HK-2 (cell line): Measurements from ENCODE around the gene SCN5A.

Experiments used
- DNase-seq: peaks from one replicate; pipeline ENCODE4 v3.0.0-alpha.2; 2018; ENCODE audit not compliant: unreplicated experiment

SCN5A gene

GRCh38 chr3:38622336-38622735 lies 27.2 kb downstream of the SCN5A start:
- DNase-seq: no peak

GRCh38 chr3:38620236-38620635 lies 29.3 kb downstream of the SCN5A start:
- no peak for DNase-seq

DNA sequence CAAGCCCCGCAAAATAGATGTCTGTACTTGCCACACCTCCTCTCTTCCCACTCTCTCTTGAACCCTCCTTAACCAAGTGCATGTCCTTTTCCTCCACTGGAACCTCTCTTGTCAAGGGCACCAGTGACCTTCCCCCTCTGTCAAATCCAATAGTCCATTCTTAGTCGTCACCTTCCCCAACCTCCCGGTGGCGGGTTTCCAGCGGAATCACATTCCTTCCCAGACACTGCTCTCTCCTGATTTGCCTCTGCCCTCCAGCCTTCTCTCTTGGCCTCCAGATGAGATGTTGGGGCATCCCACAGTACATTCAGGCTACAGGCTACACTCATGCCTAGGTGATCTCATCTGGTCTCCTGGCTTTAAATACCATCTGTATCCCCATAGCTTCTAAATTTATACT lies 31.1 kb downstream of the SCN5A start:
- no peak for DNase-seq

- no peak for DNase-seq
Measured at GRCh38 chr3:38617586-38617985, 31.9 kb downstream of the SCN5A start.

GRCh38 chr3:38617137-38617536 lies 32.4 kb downstream of the SCN5A start:
- no peak for DNase-seq

GRCh38 chr3:38616658-38617057 lies 32.8 kb downstream of the SCN5A start:
- DNase-seq: no peak

DNA sequence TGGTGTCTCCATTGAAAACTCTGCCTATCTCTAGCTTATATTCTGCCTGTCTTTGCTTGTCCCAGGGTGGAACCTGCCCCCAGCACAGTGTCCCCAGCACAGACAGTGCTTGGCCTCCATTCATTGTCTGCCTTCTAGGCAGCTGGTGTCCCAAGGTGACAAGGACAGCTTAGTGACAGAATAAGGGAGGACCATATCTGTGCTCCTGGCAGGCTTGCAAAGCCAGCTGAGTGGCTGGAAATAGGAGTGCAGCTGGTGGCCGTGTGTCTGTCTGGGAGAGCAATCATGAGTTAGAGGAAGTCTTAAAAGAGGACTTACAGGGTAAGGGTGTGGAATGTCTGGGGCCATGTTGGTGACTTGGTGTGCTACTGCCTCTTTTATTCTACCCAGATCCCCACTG lies 33.4 kb downstream of the SCN5A start:
- no peak for DNase-seq

- DNase-seq: no peak
Measured at GRCh38 chr3:38614651-38615352, 34.7 kb downstream of the SCN5A start.

- DNase-seq: no peak
Measured at GRCh38 chr3:38614091-38614490, 35.4 kb downstream of the SCN5A start.

- no peak for DNase-seq
Measured at GRCh38 chr3:38613426-38613825, 36.1 kb downstream of the SCN5A start.

GRCh38 chr3:38611866-38612265 lies 37.6 kb downstream of the SCN5A start:
- DNase-seq: no peak

GRCh38 chr3:38610934-38611333 lies 38.6 kb downstream of the SCN5A start:
- no peak for DNase-seq

DNA sequence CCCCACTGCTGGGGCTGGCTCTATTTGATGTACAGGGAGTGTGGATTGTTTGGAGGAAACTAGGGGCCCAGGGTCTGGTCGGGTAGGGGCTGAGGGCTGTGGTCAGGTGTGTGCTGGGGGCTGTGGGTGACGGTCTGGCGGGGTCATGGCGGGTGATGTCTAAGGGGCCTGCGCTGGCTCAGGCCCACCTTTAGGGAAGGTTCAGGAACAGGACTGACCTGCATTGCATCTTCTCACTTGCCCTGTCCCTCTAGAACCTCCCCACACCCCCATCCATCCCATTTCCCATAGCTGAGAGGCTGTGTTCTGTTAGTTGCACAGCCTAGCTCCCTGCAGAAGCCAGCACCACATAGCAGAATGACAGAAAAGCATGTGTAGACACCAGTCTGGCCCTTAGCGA lies 39.1 kb downstream of the SCN5A start:
- no peak for DNase-seq

GRCh38 chr3:38609386-38610111 lies 39.9 kb downstream of the SCN5A start:
- DNase-seq: no peak

- DNase-seq: no peak
Measured at GRCh38 chr3:38608961-38609360, 40.5 kb downstream of the SCN5A start.

DNA sequence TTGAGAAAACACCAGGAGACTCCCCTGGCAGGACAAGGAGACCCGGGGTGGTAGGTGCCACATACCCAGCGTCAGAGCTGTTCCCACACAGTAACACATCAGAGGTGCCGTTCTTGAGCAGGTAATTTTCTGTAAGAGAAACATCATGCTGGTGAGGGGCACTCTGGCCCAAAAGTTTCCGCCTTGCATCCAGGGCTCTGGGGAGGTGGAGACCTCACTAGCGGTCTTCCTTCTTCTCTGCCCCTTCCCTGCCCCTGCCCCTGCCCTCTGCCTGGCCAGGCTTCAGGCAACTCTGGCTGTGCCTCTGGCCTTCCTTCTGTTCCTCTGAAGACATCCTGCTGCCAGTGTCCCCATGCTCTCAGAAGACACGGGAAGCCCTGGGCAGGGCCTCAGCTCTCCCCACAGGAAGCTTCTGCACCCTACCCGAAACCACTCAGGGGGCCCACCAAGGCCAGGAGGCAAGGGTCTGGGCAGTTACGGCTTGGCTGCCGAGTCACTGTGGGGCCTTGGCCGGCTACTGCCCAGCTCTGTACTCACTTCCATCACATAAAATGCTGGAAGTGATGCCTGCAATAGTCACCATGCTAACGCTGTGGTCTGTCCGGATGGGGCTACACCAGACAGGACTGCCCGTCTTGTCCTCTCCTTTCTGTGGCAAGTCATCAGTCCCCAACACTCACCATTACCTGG lies 41.3 kb downstream of the SCN5A start:
- no peak for DNase-seq

- DNase-seq: no peak
Measured at GRCh38 chr3:38606561-38606960, 42.9 kb downstream of the SCN5A start.

- no peak for DNase-seq
Measured at GRCh38 chr3:38605981-38606380, 43.5 kb downstream of the SCN5A start.

DNA sequence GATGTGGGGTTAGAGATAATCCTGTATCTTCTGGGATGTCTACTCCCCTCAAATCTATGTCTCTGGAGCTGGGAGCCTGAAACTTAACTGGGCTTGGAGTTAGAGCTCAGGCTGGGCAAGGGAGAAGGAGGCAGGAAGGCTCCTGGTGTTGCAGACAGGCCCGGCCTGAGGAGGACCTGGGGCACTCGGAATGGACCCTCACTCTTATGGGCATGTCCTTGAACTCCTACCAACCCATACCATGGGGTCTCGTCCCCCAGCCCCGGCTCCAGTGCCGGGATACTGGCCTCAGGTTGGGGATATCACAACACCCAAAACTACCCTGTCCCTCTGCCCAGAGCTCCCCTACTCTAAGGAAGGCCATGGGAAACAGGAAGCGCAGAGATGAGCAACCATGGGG lies 45.2 kb downstream of the SCN5A start:
- DNase-seq: no peak

DNA sequence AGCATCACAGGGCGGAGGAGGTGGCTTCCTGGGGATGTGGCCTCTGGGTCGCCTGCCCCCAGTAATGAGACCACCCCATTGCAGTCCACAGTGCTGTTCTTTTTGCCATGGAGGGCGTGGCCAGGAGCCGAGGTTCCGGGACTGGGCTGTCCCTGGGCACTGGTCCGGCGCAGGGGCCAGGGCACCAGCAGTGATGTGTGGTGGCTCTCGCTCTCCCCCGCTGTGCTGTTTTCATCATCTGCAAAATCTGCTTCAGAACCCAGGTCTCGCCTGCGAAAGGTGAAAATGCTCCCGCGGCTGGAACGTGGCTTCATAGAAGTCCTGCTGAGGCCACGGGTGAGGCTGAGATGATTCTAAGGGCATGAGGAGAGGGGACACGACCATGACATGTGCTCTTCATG lies 45.8 kb downstream of the SCN5A start:
- DNase-seq: no peak

- no peak for DNase-seq
Measured at GRCh38 chr3:38602576-38603250, 46.8 kb downstream of the SCN5A start.

- DNase-seq: no peak
Measured at GRCh38 chr3:38601956-38602550, 47.4 kb downstream of the SCN5A start.
